HT1080 (cell line): ENCODE measurements around the gene CSNK1G2. TPM values are rescaled to one million over a fixed set of nuclear protein-coding genes. Genes with fewer than 3 reads are reported as not detected.

Source experiments
- DNase-seq: peaks from one replicate; pipeline ENCODE4 v3.0.0-alpha.2; 2015; ENCODE audit warnings: low read depth
- polyA plus RNA-seq, 2 experiments: library from polyadenylated mRNA; depleted of rRNA; stranded (reverse); fragments of >200 nt; gene quantifications; 2 replicates each; pipeline ENCODE4 v1.2.3, GENCODE V29; 2015
- total RNA-seq: library from RNA; depleted of rRNA; stranded (reverse); fragments of >200 nt; shearing (Covaris generic); gene quantifications from 2 replicates; pipeline ENCODE4 v1.2.3, GENCODE V29; 2014; rRNA removed

CSNK1G2 gene
- total RNA-seq, result 91.9 and 111 TPM in 2 replicates
- polyA plus RNA-seq (2015; cell fraction: cytosol; rRNA removed), result 55.0 and 65.3 TPM in 2 replicates
- 185 and 274 TPM in 2 replicates for polyA plus RNA-seq (2015; cell fraction: nucleus; rRNA removed)

DNA sequence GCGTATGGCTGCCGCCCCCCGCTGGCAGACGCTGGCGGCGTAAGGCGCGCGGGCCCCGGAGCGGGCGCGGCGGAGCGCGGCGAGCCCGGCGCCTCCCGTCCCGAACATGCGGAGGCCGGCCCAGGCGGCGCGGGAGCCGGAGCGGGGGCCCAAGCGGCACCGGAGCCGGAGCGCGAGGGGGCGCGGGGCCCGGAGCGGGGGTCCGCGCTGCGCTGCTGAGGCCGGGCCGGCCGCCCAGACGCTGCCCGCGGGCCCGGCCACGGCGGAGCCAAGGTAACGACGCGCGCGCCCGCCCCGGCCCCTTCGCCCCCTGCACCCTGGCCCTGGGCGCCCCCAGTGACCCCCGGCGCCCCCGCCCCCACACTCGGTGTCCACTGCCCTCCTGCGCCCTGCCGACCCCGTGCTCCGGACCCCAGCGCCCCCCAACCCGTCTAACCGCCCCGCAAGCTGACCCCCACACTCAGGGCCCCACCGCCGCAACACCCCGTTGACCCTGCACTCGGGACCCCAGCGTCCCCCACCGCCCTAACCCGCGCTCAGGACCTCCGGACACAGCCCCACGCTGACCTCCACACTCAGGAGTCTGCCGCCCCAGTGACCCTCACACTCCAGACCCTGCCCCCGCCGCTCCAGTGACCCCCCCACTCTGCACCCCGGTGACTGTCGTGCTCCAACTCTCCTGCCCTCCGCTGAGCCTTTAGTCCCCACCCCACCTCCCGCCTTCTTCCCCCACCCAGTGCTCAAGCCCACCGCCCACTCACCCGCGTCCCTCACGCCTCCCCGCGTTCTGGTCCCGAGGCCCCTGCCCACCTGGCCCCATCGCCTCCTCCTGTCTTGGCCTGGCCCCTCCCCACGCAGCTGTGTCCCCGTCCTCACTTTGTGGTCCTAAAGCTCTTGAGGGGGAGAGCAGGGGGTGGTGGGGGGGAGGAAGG, at the start of gene CSNK1G2:
Gene CSNK1G2, plus strand, starts transcription at position 27 of the 932 bp plus-strand sequence. CDS start 28,601 bp downstream, outside the sequence.
- no peak for DNase-seq

DNA sequence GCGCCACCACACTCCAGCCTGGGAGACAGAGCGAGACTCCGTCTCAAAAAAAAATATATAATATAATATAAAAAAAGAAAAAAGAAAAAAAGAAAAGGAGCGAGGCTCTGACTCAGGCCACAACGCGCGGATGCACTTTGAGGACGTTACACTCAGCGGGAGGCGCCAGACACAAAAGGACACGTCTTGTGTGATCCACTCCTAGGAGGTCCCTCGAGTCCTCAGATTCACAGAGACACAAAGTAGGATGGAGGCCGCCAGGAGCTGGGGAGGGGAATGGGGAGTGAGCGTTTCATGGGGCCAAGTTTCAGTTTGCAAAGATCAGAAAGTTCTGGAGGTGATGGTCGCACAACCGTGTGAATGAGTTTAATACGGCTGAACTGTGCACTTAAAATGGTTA, 47.2 kb upstream of the CSNK1G2 start:
- no peak for DNase-seq

DNA sequence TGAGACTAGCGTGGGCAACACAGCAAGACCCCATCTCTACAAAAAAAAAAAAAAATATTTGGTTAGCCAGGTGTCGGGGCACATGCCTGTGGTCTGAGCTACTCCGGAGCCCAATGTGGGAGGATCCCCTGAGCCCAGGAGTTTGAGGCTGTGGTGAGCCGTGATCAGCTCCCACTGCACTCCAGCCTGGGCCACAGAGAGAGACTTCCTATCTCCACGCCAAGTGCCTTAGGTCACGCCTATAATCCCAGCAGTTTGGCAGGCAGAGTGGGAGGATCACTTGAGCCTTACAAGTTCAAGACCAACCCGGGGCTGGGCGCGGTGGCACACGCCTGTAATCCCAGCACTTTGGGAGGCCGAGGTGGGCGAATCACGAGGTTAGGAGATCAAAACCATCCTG, 44.5 kb upstream of the CSNK1G2 start:
- DNase-seq, result no peak

DNA sequence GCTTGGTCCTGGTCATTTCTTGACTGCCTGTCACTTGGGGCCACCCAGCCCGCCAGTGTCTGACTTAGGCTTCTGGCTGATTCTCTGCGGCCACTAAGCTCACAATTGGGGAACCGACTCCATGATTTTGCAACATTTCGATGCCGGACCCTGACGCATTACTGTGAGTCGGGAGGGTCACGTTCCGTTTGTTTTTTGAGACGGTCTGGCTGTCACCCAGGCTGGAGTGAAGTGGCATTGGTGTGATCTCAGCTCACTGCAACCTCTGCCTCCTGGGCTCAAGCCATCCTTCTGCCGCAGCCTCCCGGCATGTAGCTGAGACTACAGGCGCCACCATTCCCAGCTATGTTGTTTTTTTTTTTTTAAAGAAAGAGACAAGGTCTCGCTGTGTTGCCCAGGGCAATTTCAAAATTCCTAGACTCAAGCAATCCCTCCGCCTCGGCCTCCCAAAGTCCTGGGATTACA, 39.0 kb upstream of the CSNK1G2 start:
- DNase-seq, result no peak

DNA sequence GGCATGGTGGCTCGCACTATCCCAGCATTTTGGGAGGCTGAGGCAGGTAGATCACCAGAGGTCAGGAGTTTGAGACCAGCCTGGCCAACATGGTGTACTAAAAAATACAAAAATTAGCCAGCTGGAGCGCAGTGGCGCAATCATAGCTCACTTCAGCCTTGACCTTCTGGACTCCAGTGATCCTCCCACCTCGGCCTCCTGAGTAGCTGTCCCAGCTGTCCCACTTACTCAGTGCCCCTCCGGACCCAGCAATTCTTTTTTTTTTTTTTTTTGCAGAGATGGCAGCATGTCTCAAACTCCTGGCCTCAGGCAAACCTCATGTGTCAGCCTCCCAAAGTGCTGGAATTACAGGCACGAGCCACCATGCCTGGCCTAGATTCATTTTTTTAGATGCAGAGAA, 38.0 kb upstream of the CSNK1G2 start:
- no peak for DNase-seq

DNA sequence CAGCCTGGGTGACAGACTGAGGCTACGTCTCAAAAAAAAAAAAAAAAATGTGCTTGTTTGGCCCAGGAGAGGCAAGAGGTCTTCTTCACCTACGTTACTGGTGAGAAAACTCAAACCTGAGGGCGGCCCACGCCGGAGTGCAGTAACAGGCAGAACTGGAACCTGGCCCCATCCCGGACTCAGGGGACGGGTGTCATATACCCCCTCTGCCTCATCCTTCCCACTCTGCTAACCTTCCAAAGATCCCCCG, 36.2 kb upstream of the CSNK1G2 start:
- DNase-seq, result no peak

DNA sequence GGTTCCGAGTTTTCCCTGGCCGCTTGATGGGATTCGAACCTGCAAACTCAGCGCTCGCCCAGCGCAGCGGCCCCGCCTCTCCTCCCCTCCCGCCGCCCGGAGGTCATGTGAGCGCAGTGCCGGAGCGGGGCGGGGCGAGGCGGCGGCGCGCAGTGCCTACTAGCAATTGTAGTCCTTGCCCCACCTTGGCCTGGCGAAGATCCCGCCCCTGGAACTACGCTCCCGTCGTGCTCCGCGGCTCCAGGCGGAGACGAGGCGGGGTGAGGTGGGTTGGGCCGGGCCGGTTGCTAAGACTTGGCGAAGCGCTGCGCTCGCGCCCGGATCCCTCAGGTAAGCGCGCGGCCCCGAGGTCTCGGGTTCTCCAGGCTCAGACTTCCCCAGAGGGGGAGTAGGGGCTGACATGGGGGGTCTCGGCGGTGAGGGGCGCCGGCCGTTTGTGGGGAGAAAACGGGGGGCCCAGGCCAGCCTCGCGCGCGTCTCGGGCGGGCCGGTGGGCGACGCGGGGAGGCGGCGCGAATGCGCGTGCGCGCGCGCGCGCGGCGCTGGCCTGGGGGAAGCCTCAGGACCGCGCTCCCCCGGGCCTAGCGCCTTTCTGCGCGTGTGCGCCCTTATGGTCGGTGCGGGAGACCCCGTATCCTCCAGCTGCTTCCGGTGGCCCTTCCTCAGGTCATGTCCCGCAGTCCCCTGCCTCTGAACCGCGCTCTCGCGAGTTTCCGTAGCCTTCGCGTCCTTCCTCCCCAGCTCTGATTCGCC, 35.7 kb upstream of the CSNK1G2 start, which contains the start of the genes ADAT3 and SCAMP4:
Gene ADAT3, plus strand, starts transcription at position 290 of the 753 bp plus-strand sequence. CDS start 6,649 bp downstream, outside the sequence.
Gene SCAMP4, plus strand, starts transcription at position 290 of the 753 bp plus-strand sequence. CDS start 9,621 bp downstream, outside the sequence.
- DNase-seq, result peak; percentile 98

DNA sequence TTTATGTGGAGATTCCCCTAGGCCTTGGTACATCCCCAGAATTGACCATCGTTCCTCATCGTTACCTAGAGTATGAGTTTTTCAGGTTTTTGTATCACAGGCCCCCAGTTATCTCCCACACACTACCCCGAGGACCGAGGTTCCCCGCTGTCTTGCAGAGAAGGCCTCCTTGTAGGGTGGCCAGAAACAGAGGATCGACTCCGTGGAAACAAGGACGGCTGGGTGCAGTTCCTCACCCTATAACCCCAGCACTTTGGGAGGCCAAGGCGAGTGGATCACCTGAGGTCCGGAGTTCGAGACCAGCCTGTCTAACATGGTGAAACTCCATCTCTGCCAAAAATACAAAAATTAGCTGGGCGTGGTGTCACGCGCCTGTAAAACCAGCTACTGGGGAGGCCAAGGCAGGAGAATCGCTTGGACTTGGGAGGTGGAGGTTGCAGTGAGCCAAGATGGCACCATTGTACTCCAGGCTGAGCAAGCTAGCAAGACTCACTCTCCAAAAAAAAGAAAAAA, 35.1 kb upstream of the CSNK1G2 start:
- DNase-seq, result no peak

DNA sequence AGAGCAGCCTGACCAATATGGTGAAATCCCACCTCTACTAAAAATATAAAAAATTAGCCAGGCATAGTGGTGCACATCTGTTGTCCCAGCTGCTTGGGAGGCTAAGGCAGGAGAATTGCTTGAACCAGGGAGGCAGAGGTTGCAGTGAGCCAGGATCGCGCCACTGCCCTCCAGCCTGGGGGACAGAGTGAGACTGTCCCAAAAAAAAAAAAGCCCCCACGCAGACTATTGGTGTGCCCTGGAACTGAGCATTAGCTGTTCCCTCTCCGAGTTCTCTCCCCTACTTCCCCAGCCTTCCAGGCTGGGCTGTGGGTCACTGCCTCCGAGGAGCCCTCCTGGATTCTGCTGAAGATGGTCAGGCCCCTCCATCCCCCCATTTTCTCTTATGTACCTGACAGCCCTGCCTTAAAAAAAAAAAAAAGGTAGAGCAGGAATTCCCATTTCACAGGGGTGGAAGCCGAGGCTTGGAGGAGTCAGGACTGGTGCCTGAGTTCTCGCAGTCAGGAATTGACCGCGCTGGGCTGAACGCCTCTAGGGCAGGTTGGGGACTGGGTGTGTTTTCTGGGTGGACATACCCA, 33.9 kb upstream of the CSNK1G2 start:
- no peak for DNase-seq

DNA sequence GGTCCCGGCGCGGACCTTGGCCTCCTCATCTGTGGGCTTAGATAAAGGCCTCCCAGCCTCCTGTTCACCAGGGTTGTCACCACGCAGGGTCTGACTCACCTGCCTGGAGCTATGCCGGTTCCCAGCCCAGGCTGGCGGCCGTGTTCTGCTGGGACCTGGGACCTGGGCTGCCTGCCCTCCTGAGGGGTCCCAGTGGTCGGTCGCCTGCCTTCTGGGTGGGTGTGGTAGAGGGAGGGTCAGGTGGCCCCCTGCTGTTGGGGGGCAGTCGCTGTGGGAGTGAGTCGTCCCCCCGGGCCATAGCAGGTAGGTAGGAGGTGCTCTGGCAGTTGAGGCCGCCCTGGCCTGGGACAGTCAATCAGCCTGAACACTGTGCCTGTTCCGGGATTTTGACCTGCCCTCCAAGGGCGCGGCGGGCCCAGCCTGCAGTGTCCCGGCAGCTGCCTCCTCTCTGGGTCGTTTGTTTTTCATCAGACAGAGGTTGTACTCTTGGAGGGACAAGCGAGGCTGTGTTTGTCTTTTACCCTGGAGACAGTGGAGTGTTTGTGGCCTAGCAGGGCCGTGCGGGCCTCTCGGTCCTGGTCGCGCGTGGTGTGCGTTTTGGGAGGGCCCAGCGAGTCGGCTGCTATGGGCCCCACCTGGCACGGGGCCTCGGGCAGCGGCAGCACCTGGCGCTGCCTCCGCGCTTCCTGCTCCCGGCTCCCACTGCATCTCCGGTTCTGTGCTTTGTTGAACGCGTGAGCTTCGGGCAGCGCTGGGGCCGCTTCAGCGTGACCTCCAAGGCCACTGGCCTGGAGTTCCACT, 33.2 kb upstream of the CSNK1G2 start:
- no peak for DNase-seq

DNA sequence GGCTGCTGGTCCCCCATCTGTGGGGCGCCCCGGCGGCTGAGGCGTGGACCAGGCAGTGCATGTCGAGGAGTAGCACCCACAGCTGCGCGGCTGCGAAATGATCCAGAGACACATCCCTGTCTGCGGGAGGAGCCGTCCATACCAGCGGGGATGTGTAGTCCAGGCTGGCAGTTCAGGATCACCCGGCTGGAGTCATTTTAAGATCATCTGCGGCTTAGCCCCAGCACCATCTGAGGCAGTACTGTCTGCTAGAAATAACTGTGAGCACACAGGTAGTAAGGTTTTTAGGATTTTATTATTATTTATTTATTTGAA, 32.7 kb upstream of the CSNK1G2 start:
- no peak for DNase-seq

DNA sequence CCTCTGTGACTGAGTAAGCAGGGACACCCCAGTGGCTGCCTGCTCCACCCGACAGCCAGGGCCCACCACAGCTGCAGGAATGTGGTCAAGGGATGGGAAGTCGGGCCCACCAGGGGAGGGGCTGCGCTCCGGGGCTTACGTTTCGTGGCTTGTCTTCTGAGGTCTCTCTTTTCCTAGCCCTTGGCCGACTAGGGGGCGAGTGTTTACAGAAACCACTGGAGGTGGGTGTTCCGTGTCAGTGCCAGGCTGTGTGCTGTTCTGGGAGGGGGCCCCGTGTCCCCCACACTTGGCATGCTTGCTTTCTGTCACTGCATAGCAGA, 31.3 kb upstream of the CSNK1G2 start:
- DNase-seq, result no peak

DNA sequence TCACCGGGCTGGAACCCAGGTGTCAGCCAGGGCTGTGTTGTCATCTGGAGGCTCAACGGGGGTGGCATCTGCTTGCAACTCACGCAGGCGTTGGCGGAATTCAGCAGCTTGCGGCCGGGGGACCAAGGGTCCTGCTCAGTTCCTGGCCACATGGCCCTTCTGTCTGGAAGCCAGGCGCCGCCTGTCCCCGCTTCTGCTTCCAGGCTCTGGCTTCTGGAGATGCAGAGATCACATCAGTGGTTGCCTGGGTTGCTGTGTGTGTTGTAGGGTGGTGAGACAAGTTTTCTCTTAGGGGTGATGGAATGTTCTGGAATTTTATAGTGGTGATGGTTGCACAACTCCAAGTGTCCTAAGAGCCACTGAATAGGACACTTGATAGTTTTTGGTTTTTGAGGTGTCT, 30.8 kb upstream of the CSNK1G2 start:
- DNase-seq, result no peak

DNA sequence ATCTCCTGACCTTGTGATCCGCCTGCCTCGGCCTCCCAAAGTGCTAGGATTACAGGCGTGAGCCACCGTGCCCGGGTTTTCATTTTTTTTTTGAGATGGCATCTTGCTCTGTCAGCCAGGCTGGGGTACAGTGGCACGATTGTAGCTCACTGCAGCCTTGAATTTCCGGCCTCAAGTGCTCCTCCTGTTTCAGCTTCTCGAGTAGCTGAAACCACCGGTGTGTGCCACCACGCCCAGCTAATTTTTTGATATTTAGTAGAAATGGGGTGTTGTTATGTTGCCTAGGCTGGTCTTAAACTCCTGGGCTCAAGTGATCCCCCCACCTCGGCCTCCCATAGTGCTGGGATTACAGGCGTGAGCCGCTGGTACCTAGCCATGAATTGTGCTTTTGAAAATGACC, 29.9 kb upstream of the CSNK1G2 start:
- no peak for DNase-seq

DNA sequence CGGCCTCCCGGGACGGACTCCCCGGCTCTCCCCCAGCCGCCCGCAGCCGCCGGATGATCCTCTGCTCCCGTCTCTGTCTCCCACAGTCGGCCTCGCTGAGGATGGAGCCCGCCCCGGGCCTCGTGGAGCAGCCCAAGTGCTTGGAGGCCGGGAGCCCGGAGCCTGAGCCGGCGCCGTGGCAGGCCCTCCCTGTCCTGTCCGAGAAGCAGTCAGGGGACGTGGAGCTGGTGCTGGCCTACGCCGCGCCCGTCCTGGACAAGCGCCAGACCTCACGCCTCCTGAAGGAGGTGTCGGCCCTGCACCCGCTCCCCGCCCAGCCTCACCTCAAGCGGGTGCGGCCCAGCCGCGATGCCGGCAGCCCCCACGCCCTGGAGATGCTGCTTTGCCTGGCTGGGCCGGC, 29.0 kb upstream of the CSNK1G2 start:
- DNase-seq, result no peak

DNA sequence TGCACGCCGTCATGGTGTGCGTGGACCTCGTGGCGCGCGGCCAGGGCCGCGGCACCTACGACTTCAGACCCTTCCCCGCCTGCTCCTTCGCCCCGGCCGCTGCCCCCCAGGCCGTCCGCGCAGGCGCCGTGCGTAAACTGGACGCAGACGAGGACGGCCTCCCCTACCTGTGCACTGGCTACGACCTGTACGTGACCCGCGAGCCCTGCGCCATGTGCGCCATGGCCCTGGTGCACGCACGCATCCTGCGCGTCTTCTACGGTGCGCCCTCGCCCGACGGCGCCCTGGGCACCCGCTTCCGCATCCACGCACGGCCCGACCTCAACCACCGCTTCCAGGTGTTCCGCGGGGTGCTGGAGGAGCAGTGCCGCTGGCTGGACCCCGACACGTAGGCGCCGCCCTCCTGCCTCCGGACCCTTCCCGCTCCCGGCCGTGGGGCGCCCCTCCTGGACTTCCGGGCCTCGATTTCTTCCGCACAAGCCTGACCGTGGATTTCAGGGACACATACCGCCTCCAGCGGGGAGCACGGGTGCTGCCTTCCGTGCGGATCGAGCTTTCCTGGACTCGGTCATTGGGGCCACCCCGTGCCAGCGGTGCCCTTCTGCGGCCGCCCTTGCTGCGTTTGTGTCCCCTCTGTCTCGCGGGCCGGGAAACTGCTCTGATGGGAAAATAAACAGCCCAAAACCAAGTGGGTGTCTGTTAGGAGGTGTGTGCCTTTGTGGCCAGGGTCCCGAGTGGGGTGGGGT, 28.0 kb upstream of the CSNK1G2 start:
- DNase-seq, result no peak

DNA sequence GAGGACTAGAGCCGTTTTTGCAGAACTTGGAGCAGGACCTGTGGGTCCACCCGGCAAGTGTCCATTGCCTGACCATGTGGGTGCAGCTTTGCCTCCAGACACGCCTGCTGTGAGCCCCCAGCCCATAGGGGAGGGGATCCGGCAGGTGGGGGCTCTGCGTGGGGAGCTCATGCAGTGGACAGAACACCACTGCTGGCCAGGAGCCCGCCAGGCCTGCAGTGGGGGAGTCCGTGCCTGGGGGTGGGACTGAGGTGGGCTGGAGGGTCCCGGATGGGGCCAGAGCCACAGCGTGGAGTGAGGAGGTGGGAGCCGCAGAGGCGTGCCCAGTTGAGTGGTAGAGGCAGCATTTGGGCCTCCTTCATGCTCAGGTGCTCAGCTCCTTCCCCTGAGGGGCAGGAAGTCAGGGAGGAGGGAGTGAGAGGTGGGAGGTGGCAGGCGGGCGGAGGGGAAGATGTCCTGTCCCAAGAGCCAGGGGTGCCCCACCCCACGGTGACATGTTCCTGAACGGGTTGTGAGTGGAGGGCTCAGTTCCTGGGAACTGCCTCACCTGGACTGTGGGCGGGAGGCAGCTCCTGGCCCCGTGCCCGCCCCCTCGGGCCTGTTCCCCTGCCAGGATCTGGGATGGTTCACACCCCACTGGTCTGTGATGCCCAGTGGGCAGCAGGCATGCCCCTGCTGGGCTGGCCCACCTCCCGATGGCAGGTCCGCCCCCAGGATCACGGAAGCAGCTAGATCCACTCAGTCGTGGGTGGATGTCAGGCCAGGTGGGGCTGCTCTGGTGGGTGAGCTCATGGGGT, 27.0 kb upstream of the CSNK1G2 start:
- DNase-seq, result no peak

DNA sequence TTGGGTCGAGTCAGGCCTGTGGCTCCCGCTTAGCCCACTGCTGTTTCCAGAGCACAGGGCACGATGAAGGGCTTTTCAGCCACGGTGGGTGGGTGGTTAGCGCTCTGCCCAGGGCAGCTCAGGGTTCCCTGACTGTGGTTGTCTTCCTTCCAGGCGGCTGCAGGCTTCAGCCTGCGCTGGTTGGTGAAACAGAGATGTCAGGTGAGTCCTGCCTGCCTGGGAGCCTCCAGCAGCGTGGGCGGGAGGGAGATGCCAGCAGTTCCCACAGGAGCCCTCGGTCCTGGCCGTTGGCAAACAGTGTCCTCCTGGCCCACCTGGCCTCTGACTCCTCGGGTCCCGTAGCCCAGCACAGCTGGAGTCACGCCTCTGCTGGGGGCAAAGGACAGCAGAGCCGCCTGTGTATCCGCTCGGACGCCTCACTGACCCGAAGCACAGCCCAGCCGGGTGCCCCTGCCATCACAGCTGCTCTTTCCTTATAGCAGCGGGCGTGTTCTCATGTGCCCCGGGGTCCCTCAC, 26.1 kb upstream of the CSNK1G2 start:
- DNase-seq, result no peak

DNA sequence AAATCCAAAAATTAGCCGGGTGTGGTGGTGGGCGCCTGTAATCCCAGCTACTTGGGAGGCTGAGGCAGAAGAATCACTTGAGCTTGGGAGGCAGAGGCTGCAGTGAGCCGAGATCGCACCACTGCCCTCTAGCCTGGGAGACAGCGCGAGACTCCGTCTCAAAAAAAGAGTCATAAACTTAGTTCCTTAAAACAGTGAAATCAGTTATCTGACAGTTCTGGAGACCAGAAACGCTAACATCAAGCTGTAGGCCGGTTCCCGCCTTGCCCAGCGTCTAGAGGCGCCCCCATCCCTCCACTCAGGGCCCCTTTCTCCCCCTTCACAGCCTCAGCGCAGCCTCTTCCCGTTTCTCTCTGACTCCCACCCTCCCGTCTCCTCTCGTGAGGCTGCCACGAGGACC, 23.8 kb upstream of the CSNK1G2 start:
- DNase-seq, result no peak
